Measurements from ENCODE around the gene NDUFS6. TPM values are rescaled to one million over a fixed set of nuclear protein-coding genes. Genes with fewer than 3 reads are reported as not detected.

The NDUFS6 gene
- total RNA-seq, 1 experiment from 2014 or later, result 104 TPM

GRCh38 chr5:1791176-1791575, 10.0 kb upstream of the NDUFS6 start:
- TF ChIP-seq EZH2 (IDR thresholded peaks at IDR 0.05; ENCODE audit: low read length, unreplicated experiment) (no peak), EZH2phosphoT487 (IDR thresholded peaks at IDR 0.05; ENCODE audit: borderline replicate concordance, low read length) (no peak), CTCF (conservative IDR thresholded peaks at IDR 0.05; ENCODE audit: low read depth, low read length) (no peak)
- no peaks in the 10 kb centered on the region for H3K9me3 ChIP-seq (ENCODE audit: low read length)
- CTCF ChIA-PET, result no interaction called here
- H3K9ac ChIP-seq (ENCODE audit: low read length), result no peak overlapping the region
- no peak overlapping the region for H3K4me3 ChIP-seq (ENCODE audit: low read length)
- H3K9me2 ChIP-seq (replicated peaks; ENCODE audit: low read length), result no peaks in the 10 kb centered on the region
- H3K36me3 ChIP-seq (ENCODE audit: low read depth, low read length), result no peaks in the 10 kb centered on the region; the same call in 1 of the 2 replicates
- no TSS peak for BruUV-seq (replicated peaks)
- ATAC-seq (no peak), DNase-seq (no peak)
- no peaks in the 10 kb centered on the region for H3K79me2 ChIP-seq (ENCODE audit: low read length)
- intact Hi-C loops (cut with micrococcal nuclease), result no loop called here
- H3K27ac ChIP-seq (ENCODE audit: low read length), result no peak overlapping the region
- no peaks in the 10 kb centered on the region for H3K27me3 ChIP-seq (ENCODE audit: low read length)
- peaks cover 54% of the 10 kb centered on the region for H3K4me1 ChIP-seq (ENCODE audit: insufficient read depth, low read length)
- H2AFZ ChIP-seq (ENCODE audit: low read length), result no peak overlapping the region
- no peaks in the 10 kb centered on the region for H3F3A ChIP-seq (ENCODE audit: low read length, unreplicated experiment)
- no peak overlapping the region for H3K4me2 ChIP-seq (ENCODE audit: low read length)
- H4K20me1 ChIP-seq (ENCODE audit: low read length), result no peaks in the 10 kb centered on the region
- POLR2A ChIA-PET (ENCODE audit: unreplicated experiment), result interaction anchor here (0.6 kb wide), 1 partner anchor 40 kb away, joined by 4 read pairs; no protein-coding TSS in a partner anchor

- H3F3A ChIP-seq (ENCODE audit: low read length, unreplicated experiment), result no peaks in the 10 kb centered on the region
- H3K27ac ChIP-seq (ENCODE audit: low read length), result peak overlapping the region; percentile 57
- H3K9ac ChIP-seq (ENCODE audit: low read length), result no peak overlapping the region
- peaks cover 12% of the 10 kb centered on the region for H3K36me3 ChIP-seq (ENCODE audit: low read depth, low read length)
- ATAC-seq (peak; percentile 52), DNase-seq (peak; percentile 92)
- no peaks in the 10 kb centered on the region for H3K9me2 ChIP-seq (replicated peaks; ENCODE audit: low read length)
- BruUV-seq (replicated peaks), result no TSS peak
- intact Hi-C loops (cut with micrococcal nuclease), result no loop called here
- ChIA-PET POLR2A (ENCODE audit: unreplicated experiment) (no interaction called here), CTCF (no interaction called here)
- no peaks in the 10 kb centered on the region for H3K27me3 ChIP-seq (ENCODE audit: low read length)
- peaks cover 13% of the 10 kb centered on the region for H3K79me2 ChIP-seq (ENCODE audit: low read length)
- TF ChIP-seq EZH2 (IDR thresholded peaks at IDR 0.05; ENCODE audit: low read length, unreplicated experiment) (no peak), CTCF (conservative IDR thresholded peaks at IDR 0.05; ENCODE audit: low read depth, low read length) (no peak), EZH2phosphoT487 (IDR thresholded peaks at IDR 0.05; ENCODE audit: borderline replicate concordance, low read length) (no peak)
- H3K4me1 ChIP-seq (ENCODE audit: insufficient read depth, low read length), result peaks cover 59% of the 10 kb centered on the region
- peak overlapping the region; percentile 65 for H3K4me2 ChIP-seq (ENCODE audit: low read length)
- H3K9me3 ChIP-seq (ENCODE audit: low read length), result no peaks in the 10 kb centered on the region
- no peak overlapping the region for H3K4me3 ChIP-seq (ENCODE audit: low read length)
- H4K20me1 ChIP-seq (ENCODE audit: low read length), result peaks cover 5% of the 10 kb centered on the region; the same call in 1 of the 2 replicates
- no peak overlapping the region for H2AFZ ChIP-seq (ENCODE audit: low read length)
Measured at GRCh38 chr5:1792842-1793266, 8.4 kb upstream of the NDUFS6 start.

GRCh38 chr5:1793301-1793740, 7.9 kb upstream of the NDUFS6 start:
- Histone ChIP-seq H3K27ac (ENCODE audit: low read length) (peak overlapping the region; percentile 41), H3F3A (ENCODE audit: low read length, unreplicated experiment) (no peaks in the 10 kb centered on the region), H3K4me3 (ENCODE audit: low read length) (no peak overlapping the region), H3K4me1 (ENCODE audit: insufficient read depth, low read length) (peaks cover 64% of the 10 kb centered on the region), H3K9me3 (ENCODE audit: low read length) (no peaks in the 10 kb centered on the region), H4K20me1 (ENCODE audit: low read length) (peaks cover 7% of the 10 kb centered on the region; the same call in 1 of the 2 replicates), H3K9ac (ENCODE audit: low read length) (no peak overlapping the region), H3K36me3 (ENCODE audit: low read depth, low read length) (peaks cover 16% of the 10 kb centered on the region), H3K27me3 (ENCODE audit: low read length) (no peaks in the 10 kb centered on the region), H3K79me2 (ENCODE audit: low read length) (peaks cover 18% of the 10 kb centered on the region), H2AFZ (ENCODE audit: low read length) (no peak overlapping the region), H3K4me2 (ENCODE audit: low read length) (0 out of 2 replicates have a peak overlapping the region, but pooled peaks have one; percentile 14), H3K9me2 (replicated peaks; ENCODE audit: low read length) (no peaks in the 10 kb centered on the region)
- ChIA-PET POLR2A (ENCODE audit: unreplicated experiment) (no interaction called here), CTCF (no interaction called here)
- DNase-seq (no peak), ATAC-seq (no peak)
- BruUV-seq (replicated peaks), result no TSS peak
- intact Hi-C loops (cut with micrococcal nuclease), result no loop called here
- TF ChIP-seq EZH2phosphoT487 (IDR thresholded peaks at IDR 0.05; ENCODE audit: borderline replicate concordance, low read length) (no peak), EZH2 (IDR thresholded peaks at IDR 0.05; ENCODE audit: low read length, unreplicated experiment) (no peak), CTCF (conservative IDR thresholded peaks at IDR 0.05; ENCODE audit: low read depth, low read length) (no peak)
